GM12892 (cell line): ENCODE data around the gene PTPN21. TPM values are rescaled to one million over a fixed set of nuclear protein-coding genes. Genes with fewer than 3 reads are reported as not detected.

Experiments used
- DNase-seq: peaks from one replicate; pipeline ENCODE4 v3.0.0; 2011; ENCODE audit not compliant: insufficient read length
- FAIRE-seq: peaks from 2 replicates; lab custom pipeline; 2011; peaks lifted over from hg19 to GRCh38; lab: Jason Lieb, UNC
- POLR2A ChIP-seq: IDR thresholded peaks from 2 replicates; pipeline ENCODE4 v1.6.1; 2011; ENCODE audit warnings: low read depth, low read length, control low read depth
- POLR2AphosphoS5 ChIP-seq: IDR thresholded peaks from 2 replicates; pipeline ENCODE4 v1.6.1; 2011; ENCODE audit warnings: low read depth, low read length, control low read depth
- TAF1 ChIP-seq: IDR thresholded peaks from 2 replicates; pipeline ENCODE4 v1.6.1; 2011; ENCODE audit warnings: low read depth, mild to moderate bottlenecking, control low read depth, low read length, borderline replicate concordance
- polyA plus RNA-seq: library from polyadenylated mRNA; unstranded; fragments of >200 nt; gene quantifications from one replicate; pipeline ENCODE4 v1.2.1, GENCODE V29; 2012; ENCODE audit warnings: missing spikeins, inconsistent platforms; ENCODE audit not compliant: missing spikeins

The PTPN21 gene
- polyA plus RNA-seq = 0.30 TPM

DNA sequence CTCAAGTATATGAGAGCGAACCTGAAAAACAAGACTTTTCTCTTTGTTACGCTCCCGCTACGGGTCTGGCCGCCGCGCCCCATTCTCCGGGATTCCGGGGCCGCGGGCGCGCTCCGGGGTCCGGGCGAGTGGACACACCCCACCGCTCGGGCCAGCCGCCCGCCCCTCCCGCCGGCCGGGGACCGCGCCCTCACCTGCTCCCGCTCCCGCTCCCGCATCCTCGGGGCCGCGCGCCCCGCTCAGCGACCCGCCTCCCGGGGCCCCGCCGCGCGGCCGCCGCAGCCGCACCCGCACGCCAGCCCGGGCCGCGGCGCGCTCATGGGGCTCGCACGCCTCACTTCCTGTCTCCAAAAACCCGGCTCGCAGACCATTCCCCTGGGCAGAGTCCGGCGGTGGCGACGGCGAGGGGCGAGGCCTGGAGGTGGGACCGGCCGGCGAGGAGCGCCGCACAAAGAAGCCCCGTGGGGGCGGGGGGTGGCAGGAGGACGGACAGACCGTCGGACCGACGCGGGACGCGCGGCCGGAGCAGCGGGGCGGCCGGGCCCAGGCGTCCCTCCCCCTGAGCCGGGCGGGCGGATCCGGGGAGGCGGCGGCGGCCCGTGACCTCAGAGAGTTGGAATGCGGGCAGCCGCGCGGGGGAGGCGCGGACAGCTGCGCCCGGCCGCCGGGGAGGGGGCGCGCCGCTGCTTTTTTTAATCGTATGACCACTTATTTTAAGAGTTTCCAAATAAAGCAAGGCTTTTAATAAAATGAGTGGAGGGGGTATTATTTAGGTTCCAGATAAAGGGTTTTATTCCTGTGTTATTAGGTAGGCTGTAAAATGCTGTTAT lies at the start of gene PTPN21:
Gene PTPN21 (minus strand): TSS at position 551 of the 830 bp plus-strand sequence. CDS start 4,590 bp downstream, outside the sequence.
- FAIRE-seq (no peak), DNase-seq (peak; percentile 37)
- TF ChIP-seq POLR2AphosphoS5 (no peak), POLR2A (no peak), TAF1 (no peak)

DNA sequence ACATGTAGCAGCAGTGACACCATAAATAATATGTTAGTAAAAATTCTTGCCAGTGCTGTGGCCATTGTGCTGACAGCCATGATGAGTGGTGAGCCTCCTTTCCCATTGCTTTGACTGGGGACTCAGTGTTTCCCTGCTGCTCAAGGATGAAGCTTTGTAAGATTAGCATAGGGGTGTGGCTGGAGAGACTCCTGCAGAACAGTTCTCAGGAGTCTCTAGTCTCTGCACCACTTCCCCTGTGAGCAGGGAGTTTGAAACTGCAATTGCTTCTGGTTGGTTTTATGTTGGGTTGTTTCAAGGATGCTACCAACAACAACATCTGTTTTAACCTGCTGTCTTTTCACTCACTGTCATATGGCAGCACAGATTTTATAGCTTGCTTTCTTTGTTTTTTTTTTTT lies 49.4 kb upstream of the PTPN21 start:
- no peak for TF ChIP-seq POLR2AphosphoS5
- TF ChIP-seq TAF1 = no peak
- no peak for TF ChIP-seq POLR2A
- FAIRE-seq = no peak
- DNase-seq = no peak

DNA sequence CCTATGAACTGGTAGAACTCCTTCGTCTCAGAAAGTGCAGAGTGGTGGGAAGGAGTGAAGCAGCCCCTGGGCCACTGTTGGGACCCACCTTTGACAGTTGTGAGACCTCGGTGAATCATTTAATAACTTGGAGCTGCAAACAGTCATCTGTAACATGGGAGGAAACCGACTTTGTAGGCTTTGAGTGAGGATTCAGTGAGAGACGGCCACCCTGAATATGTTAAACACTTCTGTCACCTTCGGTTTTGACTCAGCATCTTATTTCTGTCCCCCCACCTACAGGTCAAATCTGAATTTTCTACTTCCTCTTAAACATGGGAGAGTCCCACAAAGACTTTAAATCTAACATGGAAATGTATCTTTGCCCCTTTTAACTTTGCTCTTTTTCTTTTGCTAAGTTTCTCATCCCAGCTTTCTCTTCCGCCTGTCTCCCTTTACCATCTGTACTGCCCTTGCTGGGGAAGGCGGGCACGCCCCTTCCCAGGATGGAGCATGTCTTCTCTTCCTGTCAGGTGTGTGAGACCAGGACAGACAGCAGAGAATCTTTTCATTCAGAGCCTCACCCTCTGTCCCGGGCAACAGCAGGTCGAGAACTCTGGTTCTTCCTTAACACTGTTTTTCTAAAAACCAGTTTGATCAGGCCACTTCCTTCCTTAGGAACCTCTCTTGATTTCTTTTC lies 45.1 kb upstream of the PTPN21 start:
- peak; percentile 52; the same call in 1 of the 2 replicates for TF ChIP-seq POLR2AphosphoS5
- TF ChIP-seq POLR2A = no peak; the same call in 1 of the 2 replicates
- peak; percentile 14 for DNase-seq
- peak; percentile 92 for FAIRE-seq

DNA sequence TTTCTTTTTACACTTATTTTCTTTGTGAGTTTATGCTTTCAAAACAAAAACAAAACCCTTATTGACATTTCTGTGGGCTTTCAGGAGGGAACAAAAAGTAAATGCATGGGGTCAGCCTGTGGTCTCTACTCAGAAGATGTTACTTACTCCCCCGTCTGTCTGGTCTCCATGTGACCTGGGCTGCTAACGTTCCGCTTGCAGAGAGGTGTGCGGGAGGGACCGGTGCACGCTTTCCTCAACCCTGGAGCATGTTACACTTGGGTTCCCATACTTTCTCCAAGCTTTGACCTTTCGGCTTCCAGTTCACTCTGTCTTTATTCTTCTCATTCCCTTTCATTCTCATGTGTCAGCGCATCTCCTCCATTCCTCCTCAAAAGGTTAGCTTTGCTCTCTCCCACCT lies 44.5 kb upstream of the PTPN21 start:
- FAIRE-seq (no peak), DNase-seq (no peak)
- TF ChIP-seq POLR2AphosphoS5 (no peak), POLR2A (no peak), TAF1 (no peak)

DNA sequence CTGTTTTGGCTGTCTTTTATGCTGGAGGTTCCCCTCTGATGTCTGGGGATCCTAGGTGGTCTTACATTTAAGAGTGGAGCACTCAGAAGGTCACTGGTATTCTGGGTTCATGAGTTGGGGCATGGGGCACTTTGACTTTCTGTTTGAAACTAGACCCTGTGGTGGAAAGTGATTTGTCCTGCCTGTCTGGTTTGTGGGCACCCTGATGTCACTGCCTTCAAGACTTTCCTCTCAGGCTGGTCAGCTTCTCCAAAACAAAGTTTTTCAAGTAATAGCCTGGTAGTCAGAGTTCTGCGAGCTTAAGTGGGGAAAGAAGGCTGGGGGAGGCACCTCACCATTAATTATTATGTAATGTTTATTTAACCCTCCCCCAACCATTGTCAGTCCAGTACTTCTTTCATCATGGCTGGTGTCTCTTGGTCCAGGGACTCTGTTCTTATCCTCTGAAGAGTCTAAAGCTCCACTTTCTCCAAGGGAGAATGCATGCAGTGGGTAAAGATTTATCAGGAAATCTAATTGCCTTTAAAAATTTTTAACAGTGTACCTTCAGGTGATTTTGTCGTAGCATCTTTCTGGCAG lies 43.4 kb upstream of the PTPN21 start:
- no peak for DNase-seq
- FAIRE-seq = no peak
- TF ChIP-seq POLR2A (no peak), POLR2AphosphoS5 (no peak), TAF1 (no peak)

DNA sequence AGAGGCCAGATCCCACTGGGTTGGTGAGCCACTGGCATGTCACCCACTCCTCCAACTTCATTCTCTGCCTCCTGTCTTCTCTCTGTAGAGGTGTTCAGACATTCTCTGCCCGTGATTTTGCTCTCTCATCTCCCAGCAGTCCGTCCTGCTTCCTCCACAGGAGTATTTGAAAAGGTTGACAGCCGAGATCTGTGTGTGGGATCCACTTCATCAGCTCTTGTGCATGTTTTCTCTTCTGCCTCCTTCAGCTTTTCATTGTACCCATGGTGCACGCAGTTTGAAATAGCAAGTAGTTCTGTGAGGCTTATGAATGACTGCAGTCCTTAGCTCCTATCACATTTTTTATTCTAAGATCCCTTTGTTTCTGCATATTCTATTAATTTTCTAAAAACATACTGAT lies 42.8 kb upstream of the PTPN21 start:
- DNase-seq (no peak), FAIRE-seq (peak; percentile 36)
- no peak for TF ChIP-seq POLR2AphosphoS5
- no peak for TF ChIP-seq POLR2A
- TF ChIP-seq TAF1 = no peak

DNA sequence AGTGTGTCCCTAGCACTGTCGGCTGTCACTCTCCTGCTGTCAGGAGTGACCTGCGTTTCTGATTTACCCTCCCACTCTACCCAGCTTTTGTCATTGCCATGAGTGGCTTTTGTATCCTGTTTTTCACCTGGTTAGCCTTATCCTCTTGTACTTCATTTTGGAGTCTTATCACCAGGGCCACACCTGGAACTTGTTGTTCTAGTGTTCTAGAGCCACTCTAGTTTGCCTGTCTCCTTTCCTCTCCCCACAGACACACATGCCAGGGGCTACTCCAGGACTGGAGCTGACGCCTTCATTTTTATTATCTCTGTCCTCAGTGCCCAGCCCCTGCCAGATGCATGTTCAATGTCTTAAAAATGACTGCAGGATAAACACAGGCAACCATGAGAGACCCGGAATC lies 42.2 kb upstream of the PTPN21 start:
- no peak for DNase-seq
- TF ChIP-seq TAF1 = no peak
- no peak for TF ChIP-seq POLR2A
- no peak for TF ChIP-seq POLR2AphosphoS5
- no peak for FAIRE-seq

DNA sequence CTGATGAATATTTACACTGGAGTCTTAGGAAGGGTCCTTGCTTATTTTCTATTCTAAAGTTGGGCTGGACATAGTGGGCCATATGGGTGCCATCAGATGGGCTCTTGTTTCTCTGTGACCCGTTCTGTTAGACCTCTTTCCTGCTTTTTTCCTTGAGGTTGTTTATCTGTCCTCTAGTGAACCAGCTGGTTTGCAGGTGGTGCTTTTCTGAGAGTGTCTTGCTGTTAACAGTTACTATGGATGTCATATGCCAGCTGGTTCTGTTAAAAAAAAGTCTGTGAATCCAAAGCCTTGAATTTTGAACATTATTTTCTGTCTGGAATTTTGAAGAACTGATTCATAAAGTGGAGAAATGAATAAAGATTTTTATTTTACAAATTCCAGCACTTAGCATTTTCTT lies 37.2 kb upstream of the PTPN21 start:
- TF ChIP-seq POLR2AphosphoS5 = no peak
- no peak for TF ChIP-seq POLR2A
- no peak for TF ChIP-seq TAF1
- no peak for DNase-seq
- no peak for FAIRE-seq

DNA sequence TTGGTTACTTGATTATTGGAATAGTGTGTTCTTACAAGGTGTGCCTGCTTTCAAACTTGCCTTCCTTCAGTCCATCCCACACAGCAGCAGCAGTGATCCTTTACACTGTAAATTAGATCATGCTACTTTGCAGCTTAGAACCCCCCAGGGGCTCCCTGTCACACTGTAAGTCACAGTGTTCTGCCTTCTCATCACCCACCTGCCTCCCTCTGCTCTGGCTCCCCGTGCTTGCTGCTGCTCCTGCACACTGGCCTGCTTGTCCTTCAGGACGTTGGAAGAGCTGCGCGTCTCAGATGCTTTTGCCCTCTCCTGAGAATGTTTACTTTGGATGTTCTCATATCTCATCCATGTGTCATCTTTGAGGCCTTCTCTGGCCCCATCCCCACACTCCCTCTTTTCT lies 35.4 kb upstream of the PTPN21 start:
- TF ChIP-seq POLR2AphosphoS5 (no peak), POLR2A (no peak), TAF1 (no peak)
- no peak for FAIRE-seq
- DNase-seq = no peak

DNA sequence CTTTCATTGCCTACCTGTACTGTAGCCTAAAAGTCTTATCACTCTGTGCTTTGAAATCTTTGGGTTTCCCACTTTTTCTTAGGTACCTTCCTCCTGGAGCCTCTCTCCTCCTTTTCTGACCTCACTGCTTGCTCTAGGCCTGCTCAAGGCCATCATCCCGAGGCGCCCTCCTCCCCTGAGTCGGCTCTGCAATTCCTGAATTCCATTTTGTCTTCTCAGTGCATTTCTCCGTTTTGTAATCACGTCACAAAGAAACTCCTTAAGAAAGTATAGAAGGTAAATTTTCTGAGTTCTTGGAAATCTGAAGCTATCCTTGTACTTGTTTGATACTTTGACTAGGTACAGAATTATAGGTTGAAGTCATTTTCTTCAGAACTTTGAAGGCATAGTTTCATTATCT lies 33.3 kb upstream of the PTPN21 start:
- FAIRE-seq (no peak), DNase-seq (no peak)

DNA sequence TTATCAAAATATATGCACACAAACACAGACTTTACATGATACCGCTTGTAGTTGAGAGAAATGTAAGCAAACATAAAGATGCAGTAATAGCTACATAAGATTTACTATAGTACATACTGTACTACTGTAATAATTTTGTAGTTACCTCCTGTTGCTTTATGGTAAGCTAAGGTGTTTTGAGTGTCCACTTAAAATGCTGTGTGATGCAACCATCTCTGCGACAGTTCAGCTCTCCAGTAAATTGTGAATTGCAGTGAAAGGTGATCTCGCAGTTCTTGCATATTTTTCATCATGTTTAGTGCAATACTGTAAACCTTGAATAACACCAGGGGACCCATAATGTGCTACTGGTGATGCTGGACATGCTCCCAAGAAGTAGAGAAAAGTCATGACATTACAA lies 29.6 kb upstream of the PTPN21 start:
- no peak for FAIRE-seq

More for the DNA sequence above, 33.3 kb upstream of the PTPN21 start:
- TF ChIP-seq TAF1 (no peak), POLR2A (no peak), POLR2AphosphoS5 (no peak)

More for the DNA sequence above, 29.6 kb upstream of the PTPN21 start:
- TF ChIP-seq POLR2A = no peak
- no peak for TF ChIP-seq TAF1
- TF ChIP-seq POLR2AphosphoS5 = no peak
- no peak for DNase-seq
